ENCODE data around the gene ELANE. TPM values are rescaled to one million over a fixed set of nuclear protein-coding genes. Genes with fewer than 3 reads are reported as not detected.

Gene ELANE
- total RNA-seq, 1 experiment from 2014 or later, result not detected

- Histone ChIP-seq H3K4me1 (no peaks in the 10 kb centered on the region), H3K9me3 (no peaks in the 10 kb centered on the region), H3K4me3 (ENCODE audit: low read depth, low read length) (no peak overlapping the region), H3K27me3 (replicated peaks; ENCODE audit: control insufficient read depth, insufficient read depth, low read length) (no peaks in the 10 kb centered on the region), H3K36me3 (ENCODE audit: control insufficient read depth, insufficient read depth, low read length) (peaks cover 2% of the 10 kb centered on the region; the same call in 1 of the 2 replicates)
- BruUV-seq (replicated peaks), result no TSS peak
- Mint-ChIP-seq H3K4me1 (ENCODE audit: low read depth, unreplicated experiment) (no peaks in the 10 kb centered on the region), H3K9me3 (ENCODE audit: unreplicated experiment) (peaks cover 12% of the 10 kb centered on the region), H3K27me3 (ENCODE audit: insufficient read depth, unreplicated experiment) (no peaks in the 10 kb centered on the region), H3K27ac (ENCODE audit: unreplicated experiment) (peak overlapping the region; percentile 86), H3K36me3 (ENCODE audit: insufficient read depth, unreplicated experiment) (peaks cover 81% of the 10 kb centered on the region), H3K4me3 (ENCODE audit: unreplicated experiment) (peak overlapping the region; percentile 45)
- CTCF ChIA-PET, result no interaction called here
- intact Hi-C loops (cut with micrococcal nuclease; ENCODE audit: unreplicated experiment), result no loop called here
- POLR2A ChIA-PET, result no interaction called here
- no peak for TF ChIP-seq CTCF (IDR thresholded peaks at IDR 0.05; ENCODE audit: insufficient read depth in 1 of 2, low read depth in 1 of 2, low read length in 1 of 2, severe bottlenecking in 1 of 2, unreplicated experiment in 1 of 2)
- no peak for DNase-seq
These were observed 37.7 kb upstream of the ELANE start for GRCh38 chr19:814152-815078.

- H3K4me3 Mint-ChIP-seq (ENCODE audit: unreplicated experiment), result peak overlapping the region; percentile 45
- peaks cover 74% of the 10 kb centered on the region for H3K36me3 Mint-ChIP-seq (ENCODE audit: insufficient read depth, unreplicated experiment)
- no peaks in the 10 kb centered on the region for H3K27me3 ChIP-seq (replicated peaks; ENCODE audit: control insufficient read depth, insufficient read depth, low read length)
- no peaks in the 10 kb centered on the region for H3K4me1 ChIP-seq
- BruUV-seq (replicated peaks), result no TSS peak
- H3K27me3 Mint-ChIP-seq (ENCODE audit: insufficient read depth, unreplicated experiment), result no peaks in the 10 kb centered on the region
- H3K27ac Mint-ChIP-seq (ENCODE audit: unreplicated experiment), result peak overlapping the region; percentile 86
- H3K36me3 ChIP-seq (ENCODE audit: control insufficient read depth, insufficient read depth, low read length), result no peaks in the 10 kb centered on the region
- CTCF ChIA-PET, result no interaction called here
- H3K4me3 ChIP-seq (ENCODE audit: low read depth, low read length), result no peak overlapping the region
- H3K9me3 Mint-ChIP-seq (ENCODE audit: unreplicated experiment), result peaks cover 12% of the 10 kb centered on the region
- no peaks in the 10 kb centered on the region for H3K9me3 ChIP-seq
- H3K4me1 Mint-ChIP-seq (ENCODE audit: low read depth, unreplicated experiment), result no peaks in the 10 kb centered on the region
- intact Hi-C loops (cut with micrococcal nuclease; ENCODE audit: unreplicated experiment), result no loop called here
- no peak for TF ChIP-seq CTCF (IDR thresholded peaks at IDR 0.05; ENCODE audit: insufficient read depth in 1 of 2, low read depth in 1 of 2, low read length in 1 of 2, severe bottlenecking in 1 of 2, unreplicated experiment in 1 of 2)
- no peak for DNase-seq
- POLR2A ChIA-PET, result no interaction called here
These were observed 36.9 kb upstream of the ELANE start for GRCh38 chr19:815079-815774.

DNA sequence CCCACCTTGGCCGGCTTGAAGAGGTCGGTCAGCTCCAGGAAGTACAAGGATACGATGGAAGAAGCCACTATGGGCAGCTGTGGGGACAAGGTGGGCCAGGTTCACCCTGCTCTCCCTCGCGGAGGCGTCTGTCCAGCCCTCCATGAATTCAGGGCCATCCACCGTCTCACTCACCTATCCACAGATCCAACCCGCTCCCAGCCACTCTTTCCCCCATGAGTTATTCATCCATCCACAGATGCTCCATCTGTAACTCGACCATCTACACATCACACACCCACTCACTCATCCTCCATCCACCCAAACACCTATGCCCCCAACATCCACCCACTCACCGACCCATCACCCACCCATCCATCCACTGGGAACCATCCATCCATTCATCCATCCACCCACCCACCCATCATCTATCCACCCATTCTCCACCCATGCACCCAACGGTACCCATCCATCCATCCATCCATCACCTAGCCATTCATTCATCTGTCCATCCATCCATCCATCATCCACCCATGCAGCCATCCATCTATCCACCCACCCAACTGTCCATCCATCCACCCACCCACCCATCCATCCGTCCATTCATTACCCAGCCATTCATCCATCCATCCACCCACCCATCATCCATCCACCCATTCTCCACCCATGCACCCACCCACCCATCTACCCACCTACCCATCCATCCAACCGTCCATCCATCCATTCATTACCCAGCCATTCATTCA lies 36.2 kb upstream of the ELANE start:
- no peaks in the 10 kb centered on the region for H3K4me1 Mint-ChIP-seq (ENCODE audit: low read depth, unreplicated experiment)
- Histone ChIP-seq H3K27me3 (replicated peaks; ENCODE audit: control insufficient read depth, insufficient read depth, low read length) (no peaks in the 10 kb centered on the region), H3K4me1 (no peaks in the 10 kb centered on the region), H3K4me3 (ENCODE audit: low read depth, low read length) (no peak overlapping the region), H3K36me3 (ENCODE audit: control insufficient read depth, insufficient read depth, low read length) (no peaks in the 10 kb centered on the region), H3K9me3 (no peaks in the 10 kb centered on the region)
- BruUV-seq (replicated peaks), result no TSS peak
- DNase-seq, result no peak
- peak overlapping the region; percentile 9 for H3K4me3 Mint-ChIP-seq (ENCODE audit: unreplicated experiment)
- peaks cover 73% of the 10 kb centered on the region for H3K36me3 Mint-ChIP-seq (ENCODE audit: insufficient read depth, unreplicated experiment)
- POLR2A ChIA-PET, result no interaction called here
- H3K27ac Mint-ChIP-seq (ENCODE audit: unreplicated experiment), result peak overlapping the region; percentile 20
- H3K9me3 Mint-ChIP-seq (ENCODE audit: unreplicated experiment), result peaks cover 12% of the 10 kb centered on the region
- TF ChIP-seq CTCF (IDR thresholded peaks at IDR 0.05; ENCODE audit: insufficient read depth in 1 of 2, low read depth in 1 of 2, low read length in 1 of 2, severe bottlenecking in 1 of 2, unreplicated experiment in 1 of 2), result no peak
- CTCF ChIA-PET, result no interaction called here
- no peaks in the 10 kb centered on the region for H3K27me3 Mint-ChIP-seq (ENCODE audit: insufficient read depth, unreplicated experiment)
- intact Hi-C loops (cut with micrococcal nuclease; ENCODE audit: unreplicated experiment), result no loop called here

All from Caco-2 (cell line).